Chondrocyte (in vitro differentiated cells): ENCODE measurements around the gene TMEM120A. TPM values are rescaled to one million over a fixed set of nuclear protein-coding genes. Genes with fewer than 3 reads are reported as not detected.

Experiments used
- DNase-seq: peaks from one replicate; pipeline ENCODE4 v3.0.0; 2021; ENCODE audit warnings: mixed read lengths, low spot score
- H3K27ac Mint-ChIP-seq: one replicate; pipeline ENCODE4 v1.8.0; 2021; ENCODE audit warnings: mild to moderate bottlenecking, moderate library complexity, mixed read lengths; ENCODE audit not compliant: unreplicated experiment
- H3K27me3 Mint-ChIP-seq: 2 replicates; pipeline ENCODE4 v1.8.0; 2021; ENCODE audit warnings: low read depth, mixed read lengths
- H3K36me3 Mint-ChIP-seq: 2 replicates; pipeline ENCODE4 v1.8.0; 2021; ENCODE audit warnings: low read depth, mixed read lengths
- H3K4me1 Mint-ChIP-seq: 2 replicates; pipeline ENCODE4 v1.8.0; 2021; ENCODE audit warnings: low read depth, mild to moderate bottlenecking, mixed read lengths
- H3K4me3 Mint-ChIP-seq: one replicate; pipeline ENCODE4 v1.8.0; 2021; ENCODE audit warnings: mild to moderate bottlenecking, moderate library complexity, mixed read lengths; ENCODE audit not compliant: unreplicated experiment
- H3K9me3 Mint-ChIP-seq: 2 replicates; pipeline ENCODE4 v1.8.0; 2021; ENCODE audit warnings: low read depth, mixed read lengths
- total RNA-seq: library from RNA; stranded (reverse); gene quantifications from 3 replicates; pipeline ENCODE4 v1.2.1, GENCODE V29; 2021
- TF ChIP-seq, protein P1 (sequence below): fragments of 200-600 bp; sonication (generic); IDR thresholded peaks from 2 replicates; pipeline ENCODE4 v1.5.0; 2021; ENCODE audit warnings: antibody characterized with exemption, mild to moderate bottlenecking, moderate library complexity

Gene TMEM120A
- total RNA-seq, 1 donor from 2014 or later, result 30.6 TPM

GRCh38 chr7:75983471-75984129 is 10.8 kb downstream of the TMEM120A start:
- no peaks in the 10 kb centered on the region for H3K9me3 Mint-ChIP-seq
- H3K4me1 Mint-ChIP-seq, result peaks cover 4% of the 10 kb centered on the region
- H3K36me3 Mint-ChIP-seq, result peaks cover 15% of the 10 kb centered on the region
- no peak overlapping the region for H3K27ac Mint-ChIP-seq
- DNase-seq, result peak; percentile 87
- H3K27me3 Mint-ChIP-seq, result no peaks in the 10 kb centered on the region
- TF ChIP-seq, protein P1, sequence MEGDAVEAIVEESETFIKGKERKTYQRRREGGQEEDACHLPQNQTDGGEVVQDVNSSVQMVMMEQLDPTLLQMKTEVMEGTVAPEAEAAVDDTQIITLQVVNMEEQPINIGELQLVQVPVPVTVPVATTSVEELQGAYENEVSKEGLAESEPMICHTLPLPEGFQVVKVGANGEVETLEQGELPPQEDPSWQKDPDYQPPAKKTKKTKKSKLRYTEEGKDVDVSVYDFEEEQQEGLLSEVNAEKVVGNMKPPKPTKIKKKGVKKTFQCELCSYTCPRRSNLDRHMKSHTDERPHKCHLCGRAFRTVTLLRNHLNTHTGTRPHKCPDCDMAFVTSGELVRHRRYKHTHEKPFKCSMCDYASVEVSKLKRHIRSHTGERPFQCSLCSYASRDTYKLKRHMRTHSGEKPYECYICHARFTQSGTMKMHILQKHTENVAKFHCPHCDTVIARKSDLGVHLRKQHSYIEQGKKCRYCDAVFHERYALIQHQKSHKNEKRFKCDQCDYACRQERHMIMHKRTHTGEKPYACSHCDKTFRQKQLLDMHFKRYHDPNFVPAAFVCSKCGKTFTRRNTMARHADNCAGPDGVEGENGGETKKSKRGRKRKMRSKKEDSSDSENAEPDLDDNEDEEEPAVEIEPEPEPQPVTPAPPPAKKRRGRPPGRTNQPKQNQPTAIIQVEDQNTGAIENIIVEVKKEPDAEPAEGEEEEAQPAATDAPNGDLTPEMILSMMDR, result no peak
- no peak overlapping the region for H3K4me3 Mint-ChIP-seq

DNA sequence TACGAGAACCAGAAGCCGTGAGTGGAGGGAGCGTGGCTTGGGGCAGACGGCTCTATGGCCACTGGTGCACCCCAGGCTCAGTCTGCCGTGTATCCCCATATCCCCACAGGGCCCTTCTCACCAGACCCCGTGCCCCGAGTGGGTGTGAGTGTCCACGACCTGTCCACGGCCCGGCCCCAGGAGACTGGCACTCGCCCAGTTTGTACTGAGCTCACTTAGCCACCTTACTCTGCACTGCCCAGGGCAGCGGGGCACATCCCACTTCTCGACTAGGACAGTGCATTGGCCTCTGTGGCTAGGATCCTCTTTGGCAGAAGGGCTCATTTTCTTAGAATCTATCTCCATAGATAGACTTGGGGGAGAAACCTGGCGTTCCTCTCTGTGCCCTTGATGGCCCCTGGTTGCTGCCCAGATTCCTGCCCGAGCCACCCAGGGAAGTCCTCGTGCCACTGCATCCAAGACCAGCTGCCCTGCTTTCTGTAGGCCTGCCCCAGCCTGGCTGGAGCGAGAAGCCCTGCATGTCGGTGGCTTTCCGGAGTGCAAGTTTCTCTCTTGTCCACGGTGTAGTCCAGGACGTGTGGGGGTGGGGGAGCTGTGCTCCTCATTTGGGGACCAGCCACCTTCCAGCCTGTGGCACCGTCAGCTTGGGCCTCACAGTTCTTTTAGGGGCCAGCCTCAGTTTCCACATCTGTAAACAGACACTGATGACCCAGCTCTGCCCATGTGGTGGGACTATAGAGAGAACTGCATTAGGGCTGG is 11.9 kb downstream of the TMEM120A start:
- H3K4me3 Mint-ChIP-seq, result no peak overlapping the region
- TF ChIP-seq, protein P1, result no peak
- peak; percentile 90 for DNase-seq
- H3K4me1 Mint-ChIP-seq, result peaks cover 12% of the 10 kb centered on the region
- no peaks in the 10 kb centered on the region for H3K9me3 Mint-ChIP-seq
- no peak overlapping the region for H3K27ac Mint-ChIP-seq
- H3K27me3 Mint-ChIP-seq, result no peaks in the 10 kb centered on the region
- H3K36me3 Mint-ChIP-seq, result peaks cover 15% of the 10 kb centered on the region

- peak; percentile 71 for DNase-seq
- TF ChIP-seq, protein P1, result no peak
- Mint-ChIP-seq H3K9me3 (no peaks in the 10 kb centered on the region), H3K27ac (no peak overlapping the region), H3K4me1 (peaks cover 17% of the 10 kb centered on the region), H3K27me3 (no peaks in the 10 kb centered on the region), H3K4me3 (no peak overlapping the region), H3K36me3 (peaks cover 9% of the 10 kb centered on the region)
Observed at GRCh38 chr7:75981453-75982305, 12.7 kb downstream of the TMEM120A start.

DNA sequence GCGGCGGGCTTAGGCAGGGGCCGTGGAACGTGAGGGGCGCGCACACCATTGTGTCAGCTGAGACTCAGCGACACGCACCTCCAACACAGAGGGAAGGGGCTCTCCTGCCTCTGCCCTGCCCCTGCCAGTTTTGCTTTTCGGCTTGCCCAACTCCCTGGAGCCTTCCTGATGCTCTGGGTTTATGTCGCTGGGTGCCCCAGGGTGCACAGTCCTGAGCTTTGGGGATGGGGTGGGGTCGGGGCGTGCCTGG is 13.3 kb downstream of the TMEM120A start:
- Mint-ChIP-seq H3K27ac (no peak overlapping the region), H3K4me1 (peaks cover 17% of the 10 kb centered on the region), H3K27me3 (no peaks in the 10 kb centered on the region), H3K36me3 (peaks cover 8% of the 10 kb centered on the region), H3K4me3 (no peak overlapping the region), H3K9me3 (no peaks in the 10 kb centered on the region)
- TF ChIP-seq, protein P1, result no peak
- no peak for DNase-seq
